GM10266 (cell line): ENCODE measurements around the gene PSMD4.
"Not testable (repeated sequence)": the region's sequence is repeated elsewhere in the genome, so short reads cannot be mapped to it uniquely, and the experiment has no call there.

Experiments
- DNase-seq: peaks from one replicate; pipeline ENCODE4 v3.0.0; 2012; ENCODE audit errors: extremely low spot score
- CTCF ChIP-seq: IDR thresholded peaks from 2 replicates; pipeline ENCODE4 v1.5.1; 2012; ENCODE audit warnings: mild to moderate bottlenecking, low read depth; ENCODE audit not compliant: control insufficient read depth, insufficient read depth; ENCODE audit errors: missing control alignments

PSMD4 gene

GRCh38 chr1:151254217-151255213 is at the start of gene PSMD4:
PSMD4 (plus strand) TSS chr1:151254734; CDS start chr1:151254783, 49 bp downstream.
- peak; percentile 96 for DNase-seq
- TF ChIP-seq CTCF = no peak

- DNase-seq = not testable (repeated sequence)
Observed at GRCh38 chr1:151205381-151205965, 49.1 kb upstream of the PSMD4 start.

GRCh38 chr1:151210830-151211229 is 43.7 kb upstream of the PSMD4 start:
- TF ChIP-seq CTCF = no peak
- DNase-seq = no peak

GRCh38 chr1:151211972-151212705 is 42.4 kb upstream of the PSMD4 start:
- DNase-seq = no peak
- no peak for TF ChIP-seq CTCF

- no peak for DNase-seq
- TF ChIP-seq CTCF = no peak
Observed at GRCh38 chr1:151213560-151213959, 41.0 kb upstream of the PSMD4 start.

GRCh38 chr1:151221616-151222015 is 32.9 kb upstream of the PSMD4 start:
- TF ChIP-seq CTCF = no peak
- DNase-seq = no peak

GRCh38 chr1:151222130-151222529 is 32.4 kb upstream of the PSMD4 start:
- DNase-seq = no peak
- TF ChIP-seq CTCF = no peak
